Suprapubic skin (tissue), 4 donors: Measurements from ENCODE around the gene ELMO1. TPM values are rescaled to one million over a fixed set of nuclear protein-coding genes. Genes with fewer than 3 reads are reported as not detected.

Source experiments
- DNase-seq, 2 donors: peaks; one replicate each; pipeline ENCODE4 v3.0.0-alpha.2; 2019; ENCODE audit warnings: low spot score in 2 of 2
- H3K27ac ChIP-seq: fragments of 200-600 bp; sonication (generic); one replicate; pipeline ENCODE4 v1.5.1; 2019
- H3K27me3 ChIP-seq: fragments of 200-600 bp; sonication (generic); one replicate; pipeline ENCODE4 v1.5.1; 2019
- H3K36me3 ChIP-seq: fragments of 200-600 bp; sonication (generic); one replicate; pipeline ENCODE4 v1.5.1; 2019
- H3K4me1 ChIP-seq: fragments of 200-600 bp; sonication (generic); one replicate; pipeline ENCODE4 v1.5.1; 2019
- H3K4me3 ChIP-seq: fragments of 200-600 bp; sonication (generic); one replicate; pipeline ENCODE4 v1.5.1; 2019; ENCODE audit warnings: mild to moderate bottlenecking
- H3K9me3 ChIP-seq: fragments of 200-600 bp; sonication (generic); one replicate; pipeline ENCODE4 v1.5.1; 2019
- CTCF ChIP-seq, 2 donors: fragments of 200-600 bp in 1 of 2; fragments of 450-650 bp in 1 of 2; sonication (generic) in 1 of 2; IDR thresholded peaks; one replicate each; pipeline ENCODE4 v1.5.1; 2016 to 2019; ENCODE audit warnings: antibody characterized with exemption in 2 of 2, mild to moderate bottlenecking in 1 of 2, moderate library complexity in 1 of 2
- EP300 ChIP-seq: sonication (generic); formaldehyde crosslinking; IDR thresholded peaks from one replicate; pipeline ENCODE4 v1.6.1; 2017; ENCODE audit warnings: antibody characterized with exemption
- POLR2A ChIP-seq, 2 donors: fragments of 450-650 bp; IDR thresholded peaks; one replicate each; pipeline ENCODE4 v1.6.1; 2017; ENCODE audit warnings: antibody characterized with exemption in 2 of 2, mild to moderate bottlenecking in 2 of 2, moderate library complexity in 2 of 2
- POLR2AphosphoS5 ChIP-seq, 3 donors: sonication (generic); formaldehyde crosslinking; IDR thresholded peaks; one replicate each; pipeline ENCODE4 v1.6.1; 2017; ENCODE audit warnings: antibody characterized with exemption in 3 of 3
- WGBS: methylation state at CpG from one replicate; pipeline ENCODE4 v1.1.5; 2018; 5-methylcytosine and 5-hydroxymethylcytosine counted together
- total RNA-seq, 4 donors: library from RNA; depleted of rRNA; stranded (reverse); fragments of >200 nt; gene quantifications; one replicate each; pipeline ENCODE4 v1.1.0, GENCODE V29; 2016

The ELMO1 gene
- total RNA-seq, 4 donors from 2014 or later, result 9.8 to 49.6 (median 22.2) TPM

DNA sequence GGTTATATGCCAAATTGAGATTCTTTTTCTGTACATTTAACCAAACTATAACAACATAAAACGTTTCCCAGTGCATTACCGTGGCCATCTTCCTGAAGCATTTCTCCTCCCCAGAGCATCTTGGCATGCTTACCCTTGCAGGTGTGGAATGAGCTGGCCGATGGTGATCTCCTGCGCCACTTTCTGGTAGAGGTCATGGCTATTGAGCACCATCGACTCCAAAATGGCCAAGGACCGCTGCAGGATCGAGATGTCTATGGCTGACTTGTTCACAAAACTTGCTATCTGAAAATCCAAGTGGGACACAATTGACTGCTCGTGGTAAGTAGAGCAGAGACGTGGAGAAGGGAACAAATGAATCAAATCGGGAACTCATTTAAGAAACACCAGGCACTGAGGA lies 223.9 kb downstream of the ELMO1 start:
- no peak overlapping the region for H3K4me3 ChIP-seq
- TF ChIP-seq POLR2AphosphoS5 (IDR thresholded peaks at IDR 0.05), result no peak
- TF ChIP-seq POLR2A (IDR thresholded peaks at IDR 0.05), result no peak
- TF ChIP-seq CTCF (IDR thresholded peaks at IDR 0.05), result no peak
- no peak for TF ChIP-seq EP300
- DNase-seq, result no peak
- 86% methylated on average over 10 of the region's 10 CpGs for WGBS
- H3K9me3 ChIP-seq, result no peaks in the 10 kb centered on the region
- H3K27ac ChIP-seq, result no peak overlapping the region
- no peaks in the 10 kb centered on the region for H3K27me3 ChIP-seq
- H3K36me3 ChIP-seq, result peaks cover 9% of the 10 kb centered on the region
- no peaks in the 10 kb centered on the region for H3K4me1 ChIP-seq

DNA sequence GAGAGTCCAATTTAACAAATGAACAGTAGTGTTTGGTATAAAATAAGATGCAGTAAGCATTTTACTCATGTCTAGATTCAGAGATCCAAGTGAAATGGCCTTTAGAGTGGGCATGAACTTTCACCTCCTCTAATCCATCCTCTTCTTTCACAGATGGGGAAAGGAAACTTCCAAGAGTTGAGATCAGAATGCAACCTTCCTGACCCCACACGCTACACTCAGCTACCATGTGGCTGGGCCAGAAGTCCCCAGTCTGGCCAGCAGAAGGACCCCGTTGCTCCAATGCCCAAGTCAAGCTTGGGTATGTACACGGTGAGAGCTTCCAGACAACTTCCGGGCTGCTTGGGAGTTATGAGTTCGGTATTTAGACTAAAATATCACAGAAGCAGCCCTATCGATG lies 228.0 kb downstream of the ELMO1 start:
- Histone ChIP-seq H3K27me3 (no peaks in the 10 kb centered on the region), H3K9me3 (no peaks in the 10 kb centered on the region), H3K4me3 (no peak overlapping the region), H3K27ac (no peak overlapping the region), H3K4me1 (peaks cover 12% of the 10 kb centered on the region), H3K36me3 (peaks cover 9% of the 10 kb centered on the region)
- no peak for DNase-seq
- TF ChIP-seq CTCF (IDR thresholded peaks at IDR 0.05), result no peak
- no peak for TF ChIP-seq POLR2A (IDR thresholded peaks at IDR 0.05)
- TF ChIP-seq POLR2AphosphoS5 (IDR thresholded peaks at IDR 0.05), result no peak
- TF ChIP-seq EP300, result no peak
- WGBS, result 74% methylated on average over 6 of the region's 6 CpGs

DNA sequence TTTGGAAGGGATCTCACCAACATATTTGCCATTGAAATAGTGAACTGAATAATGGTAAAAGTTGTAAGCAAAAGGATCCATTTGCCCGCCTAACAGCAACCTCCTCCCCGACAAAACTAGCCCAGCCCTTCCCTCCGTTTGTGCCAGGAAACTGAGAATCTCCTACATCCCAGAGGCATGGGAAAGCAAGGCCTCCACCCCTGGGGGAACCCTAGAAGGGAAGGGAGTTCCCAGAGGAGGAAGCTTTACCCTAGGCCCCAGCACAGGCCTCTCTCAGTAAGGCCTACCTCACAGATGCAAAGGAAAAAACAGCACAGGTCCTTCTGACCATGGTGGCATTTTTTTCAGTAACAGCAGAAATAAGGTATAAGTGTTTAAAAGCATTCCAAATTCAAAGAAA lies 229.7 kb downstream of the ELMO1 start:
- DNase-seq, result no peak
- peaks cover 9% of the 10 kb centered on the region for H3K36me3 ChIP-seq
- 79% methylated on average over 3 of the region's 3 CpGs for WGBS
- H3K27ac ChIP-seq, result no peak overlapping the region
- TF ChIP-seq CTCF (IDR thresholded peaks at IDR 0.05), result no peak
- TF ChIP-seq EP300, result no peak
- no peak for TF ChIP-seq POLR2AphosphoS5 (IDR thresholded peaks at IDR 0.05)
- no peak for TF ChIP-seq POLR2A (IDR thresholded peaks at IDR 0.05)
- H3K4me3 ChIP-seq, result no peak overlapping the region
- peaks cover 12% of the 10 kb centered on the region for H3K4me1 ChIP-seq
- H3K9me3 ChIP-seq, result no peaks in the 10 kb centered on the region
- H3K27me3 ChIP-seq, result no peaks in the 10 kb centered on the region

DNA sequence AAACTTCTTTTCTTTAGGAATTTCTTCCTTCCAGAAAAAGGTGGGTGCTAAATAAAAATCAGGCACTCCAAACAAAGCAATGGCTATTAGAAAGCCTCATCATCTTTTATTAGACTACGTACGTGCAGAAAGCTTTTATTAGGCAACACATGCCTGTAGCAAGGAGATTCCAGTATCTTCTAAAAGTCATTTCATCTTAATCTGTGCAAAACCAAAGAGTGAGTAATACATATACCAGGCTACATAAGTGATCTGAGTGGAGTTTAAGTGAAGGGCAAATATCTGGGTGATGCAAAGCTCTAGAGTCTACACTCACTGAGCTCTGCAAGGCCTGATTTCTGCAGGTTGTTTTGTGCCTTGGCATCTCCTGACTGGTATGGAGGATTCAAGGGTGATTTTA lies 231.7 kb downstream of the ELMO1 start:
- Histone ChIP-seq H3K27ac (no peak overlapping the region), H3K9me3 (no peaks in the 10 kb centered on the region), H3K4me1 (peaks cover 20% of the 10 kb centered on the region), H3K27me3 (no peaks in the 10 kb centered on the region), H3K36me3 (peaks cover 5% of the 10 kb centered on the region), H3K4me3 (no peak overlapping the region)
- no peak for DNase-seq
- 42% methylated on average over 2 of the region's 2 CpGs for WGBS
- no peak for TF ChIP-seq CTCF (IDR thresholded peaks at IDR 0.05)
- TF ChIP-seq EP300, result no peak
- no peak for TF ChIP-seq POLR2A (IDR thresholded peaks at IDR 0.05)

GRCh38 chr7:37216156-37216852 lies 232.4 kb downstream of the ELMO1 start:
- Histone ChIP-seq H3K27ac (no peak overlapping the region), H3K9me3 (no peaks in the 10 kb centered on the region), H3K27me3 (no peaks in the 10 kb centered on the region), H3K4me1 (peaks cover 21% of the 10 kb centered on the region), H3K4me3 (no peak overlapping the region), H3K36me3 (no peaks in the 10 kb centered on the region)
- DNase-seq, result no peak
- no peak for TF ChIP-seq POLR2AphosphoS5 (IDR thresholded peaks at IDR 0.05)
- no peak for TF ChIP-seq POLR2A (IDR thresholded peaks at IDR 0.05)
- no peak for TF ChIP-seq EP300
- TF ChIP-seq CTCF (IDR thresholded peaks at IDR 0.05), result no peak
- 57% methylated on average over 10 of the region's 10 CpGs for WGBS
